ENCODE results near the gene KDM4B.

KDM4B gene

DNA sequence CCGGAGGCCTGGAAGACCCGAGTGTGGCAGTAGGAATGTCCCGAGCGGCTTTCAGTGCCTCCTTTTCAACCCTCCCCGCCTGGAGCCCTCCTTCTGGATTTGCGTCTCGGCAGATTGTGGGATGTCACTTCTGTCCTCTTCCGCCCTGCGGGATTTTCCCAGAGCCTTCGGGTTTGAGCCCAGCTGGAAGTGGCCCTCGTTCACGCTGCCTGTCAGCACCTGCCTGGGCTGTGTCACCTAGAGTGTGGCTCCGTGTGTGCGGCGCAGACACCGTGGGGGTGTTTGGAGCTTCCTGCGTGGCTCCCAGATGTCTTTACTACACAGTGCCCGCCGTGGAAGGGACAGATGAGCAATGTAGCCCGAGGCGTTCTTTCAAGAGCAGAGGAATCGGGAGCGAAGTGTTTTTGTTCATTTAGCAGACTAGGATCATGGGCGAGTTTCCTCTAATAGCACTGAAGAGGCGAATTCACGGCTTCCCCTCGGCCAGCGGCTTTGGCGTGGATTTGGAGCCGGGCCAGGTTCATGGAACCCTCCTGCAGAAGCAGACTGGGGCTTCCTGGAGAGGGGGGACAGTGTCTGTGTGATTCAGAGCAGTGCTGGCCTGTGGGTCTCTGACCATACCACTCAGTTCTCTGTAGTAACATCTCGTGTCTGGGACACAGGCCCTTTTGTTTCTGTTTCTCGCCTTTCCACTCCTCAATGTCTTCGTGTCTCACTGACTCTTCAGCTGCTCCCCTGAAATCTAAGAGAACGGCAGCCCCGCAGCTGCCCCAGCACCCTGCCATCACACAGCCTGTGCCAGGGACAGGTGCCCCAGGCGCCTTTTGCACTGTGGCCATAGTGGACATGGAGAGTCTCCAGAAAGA, 68.0 kb downstream of the KDM4B start:
- DNase-seq, result peak; percentile 73

DNA sequence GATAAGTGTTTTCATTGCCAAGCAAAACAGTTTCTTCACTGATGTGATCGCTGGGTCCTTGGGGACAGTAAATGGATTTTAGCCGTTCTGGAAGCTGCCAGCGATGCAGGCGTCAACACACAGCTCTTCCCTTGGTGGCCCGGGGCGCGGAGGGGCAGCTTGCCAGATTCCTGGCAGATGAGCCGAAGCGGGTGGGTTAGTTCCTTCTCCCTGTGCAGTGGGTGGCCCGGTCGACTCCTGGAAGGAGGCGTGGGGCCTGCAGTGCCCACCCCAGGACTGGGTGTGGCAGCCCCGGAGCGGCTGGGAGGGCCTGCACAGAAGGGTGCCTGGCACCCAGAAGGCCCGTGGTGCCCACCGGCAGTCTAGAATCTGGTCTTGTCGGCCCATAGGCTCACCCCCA, 69.0 kb downstream of the KDM4B start:
- peak; percentile 92 for DNase-seq

DNA sequence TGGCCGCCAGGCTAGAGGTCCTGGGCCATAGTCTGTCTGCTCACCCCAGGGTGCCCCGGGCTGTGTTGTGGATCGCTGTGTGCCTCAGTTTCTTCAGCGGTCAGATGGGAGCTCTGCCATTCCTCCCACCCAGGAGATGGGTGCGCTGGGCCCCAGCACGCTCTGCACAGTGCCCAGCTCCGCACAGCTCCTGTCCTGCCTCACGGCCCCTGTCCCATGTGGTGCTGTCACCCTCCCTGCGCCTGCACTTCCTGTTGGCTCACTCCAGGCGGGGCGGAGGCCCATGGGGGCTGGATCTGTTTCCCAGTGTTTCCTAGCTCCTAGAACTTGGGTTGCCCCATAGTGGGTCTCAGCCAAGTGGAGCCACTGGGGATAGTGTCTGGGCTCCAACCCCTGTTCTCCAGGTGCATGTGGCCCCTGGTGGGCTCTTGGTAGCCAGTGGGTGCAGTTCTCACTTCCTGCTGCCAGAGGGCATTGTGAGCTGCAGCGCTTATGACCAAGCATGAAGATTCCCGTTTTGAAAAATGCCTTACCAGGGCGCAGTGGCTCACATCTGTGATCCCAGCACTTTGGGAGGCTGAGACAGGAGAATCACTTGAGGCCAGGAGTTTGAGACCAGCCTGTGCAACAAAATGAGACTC, 69.8 kb downstream of the KDM4B start:
- DNase-seq, result peak; percentile 12

DNA sequence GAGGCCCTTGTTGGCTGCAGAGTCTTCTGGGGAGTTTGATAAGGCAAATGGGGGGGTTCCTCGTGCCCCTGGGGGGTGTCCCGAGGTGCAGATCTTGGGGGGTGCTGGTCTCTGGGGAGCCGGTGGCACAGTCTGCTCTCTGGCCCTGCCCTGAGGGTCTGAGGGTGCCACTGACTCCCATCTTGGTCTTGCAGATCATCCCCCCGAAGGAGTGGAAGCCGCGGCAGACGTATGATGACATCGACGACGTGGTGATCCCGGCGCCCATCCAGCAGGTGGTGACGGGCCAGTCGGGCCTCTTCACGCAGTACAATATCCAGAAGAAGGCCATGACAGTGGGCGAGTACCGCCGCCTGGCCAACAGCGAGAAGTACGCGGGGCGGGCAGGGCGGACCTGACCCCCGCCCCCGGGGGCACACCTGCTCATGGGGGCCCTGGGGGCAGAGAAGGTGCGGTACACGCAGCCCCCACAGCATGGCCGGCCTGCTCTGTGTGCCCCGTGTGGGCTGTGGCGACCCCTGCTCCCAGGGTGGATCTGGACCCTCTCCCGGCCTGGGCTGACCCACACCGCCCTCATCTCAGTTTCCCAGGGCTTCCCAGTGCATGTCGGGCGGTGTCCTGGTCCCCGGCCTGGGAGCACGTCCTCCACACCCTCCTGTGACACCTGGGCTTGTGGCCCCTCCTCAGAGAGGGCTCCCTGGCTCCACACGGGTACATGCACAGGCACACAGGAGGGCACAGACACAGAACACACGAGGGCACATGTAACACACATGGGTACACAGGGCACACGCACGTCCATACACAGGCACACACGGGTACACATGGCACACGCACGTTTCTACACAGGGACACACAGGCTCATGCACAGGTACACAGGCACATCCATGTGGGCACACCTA, 71.0 kb downstream of the KDM4B start:
- DNase-seq, result no peak

DNA sequence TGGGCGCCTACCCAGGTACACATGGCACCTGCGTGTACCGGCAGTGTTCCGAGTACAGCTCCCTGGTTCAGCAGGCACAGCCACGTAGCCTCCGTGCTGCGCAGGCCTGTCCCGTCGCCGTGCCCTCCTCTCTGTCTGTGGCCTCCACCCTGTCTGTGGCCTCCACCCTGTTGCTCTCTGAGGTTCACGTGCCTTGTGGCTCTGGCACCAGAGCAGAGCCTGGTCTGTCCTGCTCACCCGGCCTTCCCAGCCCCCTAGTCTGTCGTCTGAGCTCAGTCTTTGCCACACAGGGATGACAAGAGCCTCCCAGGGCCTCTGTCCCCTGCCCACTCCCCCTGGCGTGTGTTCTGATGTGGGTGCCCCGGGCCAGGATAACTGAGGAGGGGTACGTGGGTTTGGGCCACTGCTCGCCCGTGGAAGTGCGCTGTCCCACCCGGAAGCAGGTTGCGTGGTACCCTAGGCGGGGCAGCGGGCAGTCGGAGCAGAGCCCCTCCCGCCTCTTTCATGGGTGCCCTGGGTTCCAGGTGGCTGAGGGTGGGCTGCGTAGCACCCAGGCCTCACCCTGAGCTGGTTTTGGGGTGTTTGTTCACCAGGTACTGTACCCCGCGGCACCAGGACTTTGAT, 71.7 kb downstream of the KDM4B start:
- DNase-seq, result no peak

DNA sequence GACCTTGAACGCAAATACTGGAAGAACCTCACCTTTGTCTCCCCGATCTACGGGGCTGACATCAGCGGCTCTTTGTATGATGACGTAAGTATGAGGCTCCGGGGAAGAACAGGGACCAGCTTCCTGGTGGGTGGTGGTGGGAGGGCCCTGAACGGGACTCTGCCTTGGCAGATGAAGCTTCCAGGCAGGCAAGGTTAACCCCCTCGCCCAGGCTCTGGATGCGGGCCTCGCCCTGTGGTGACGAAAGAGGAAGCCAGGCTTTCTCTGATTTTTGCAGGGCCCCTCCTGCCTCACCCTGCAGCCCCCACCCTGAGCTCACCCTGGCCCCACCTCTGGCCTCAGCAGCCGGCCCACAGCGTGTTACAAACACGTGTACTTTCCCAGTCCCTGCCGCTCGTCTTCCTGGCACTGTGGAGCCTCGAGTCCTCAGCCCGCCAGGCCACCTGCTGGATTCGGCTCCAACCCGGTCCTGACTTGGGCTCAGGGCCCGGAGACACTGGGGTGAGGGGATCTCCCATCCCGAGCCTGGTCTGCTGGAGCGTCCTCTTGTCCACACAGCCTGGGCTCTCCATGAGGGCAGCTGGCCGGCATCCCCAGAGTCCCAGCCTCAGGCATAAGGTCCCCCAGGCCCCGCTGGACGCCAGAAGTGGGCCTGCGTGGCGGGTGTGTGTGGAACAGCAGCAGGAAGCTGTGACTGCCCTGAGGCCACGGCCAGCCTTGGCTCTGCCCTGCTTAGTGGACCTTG, 72.4 kb downstream of the KDM4B start:
- no peak for DNase-seq

DNA sequence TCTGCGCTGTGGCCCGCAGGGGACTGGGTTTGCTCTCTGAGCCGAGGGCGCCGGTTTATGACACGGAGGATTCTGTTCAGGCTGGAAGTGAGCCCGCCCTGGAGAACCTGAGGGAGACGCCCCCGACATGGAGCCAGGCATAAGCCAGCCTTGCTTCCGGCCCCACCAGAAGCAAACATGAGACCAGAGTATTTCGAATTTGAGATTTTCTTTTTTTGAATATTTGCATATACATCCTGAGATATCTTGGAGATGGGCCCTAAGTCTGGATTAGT, 72.9 kb downstream of the KDM4B start:
- no peak for DNase-seq

DNA sequence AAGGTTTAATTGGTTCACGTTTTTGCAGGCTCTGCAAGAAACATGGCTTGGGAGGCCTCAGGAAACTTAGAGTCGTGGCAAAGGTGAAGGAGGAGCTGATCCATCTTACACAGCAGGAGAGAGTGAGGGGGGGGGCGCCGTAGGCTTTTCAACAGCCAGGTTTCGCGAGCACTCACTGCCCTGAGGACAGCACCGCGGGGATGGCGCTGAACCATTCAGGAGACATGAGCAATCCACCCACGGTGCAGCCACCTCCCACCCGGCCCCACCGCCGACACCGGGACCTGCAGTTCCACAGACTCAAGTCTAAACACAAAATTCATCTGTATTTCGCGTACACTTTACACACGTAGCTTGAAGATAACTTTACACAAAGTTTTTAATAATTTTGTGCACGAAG, 73.6 kb downstream of the KDM4B start:
- no peak for DNase-seq

DNA sequence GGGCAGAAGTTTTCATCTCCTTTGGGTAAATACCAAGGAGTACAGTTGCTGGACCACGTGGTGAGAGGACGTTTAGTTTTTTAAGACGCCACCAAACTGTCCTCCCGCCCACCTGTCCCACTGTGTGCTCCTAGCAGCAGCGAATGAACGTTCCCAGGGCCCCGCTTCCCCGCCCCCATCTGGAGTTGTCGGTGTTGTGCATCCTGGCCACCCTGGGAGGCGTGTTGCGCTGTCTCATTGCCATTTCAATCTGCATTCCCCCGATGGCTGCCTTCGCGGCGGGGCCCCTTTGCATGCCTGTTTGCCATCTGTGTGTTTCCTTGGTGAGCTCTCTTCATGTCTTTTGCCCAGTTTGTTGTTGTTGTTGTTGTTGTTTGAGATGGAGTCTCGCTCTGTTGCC, 76.1 kb downstream of the KDM4B start:
- no peak for DNase-seq

DNA sequence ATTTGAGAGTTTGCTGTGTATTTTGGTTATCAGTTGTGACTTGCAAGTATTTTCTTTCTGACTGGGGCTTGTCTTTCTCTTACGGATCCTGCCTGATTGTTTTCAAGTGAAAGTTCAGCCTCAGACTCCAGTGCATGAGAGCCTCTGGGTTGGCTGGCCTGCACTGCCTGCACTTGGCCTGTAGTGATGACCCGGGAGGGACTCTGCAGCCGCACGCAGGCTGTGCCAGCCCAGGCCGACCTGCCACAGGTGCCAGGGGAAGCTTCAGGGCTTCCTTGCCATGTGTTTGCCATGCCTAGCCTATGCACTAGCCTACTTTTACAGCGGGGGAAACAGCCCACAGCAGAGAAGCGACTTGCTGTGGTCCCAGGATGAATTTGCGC, 77.0 kb downstream of the KDM4B start:
- no peak for DNase-seq

DNA sequence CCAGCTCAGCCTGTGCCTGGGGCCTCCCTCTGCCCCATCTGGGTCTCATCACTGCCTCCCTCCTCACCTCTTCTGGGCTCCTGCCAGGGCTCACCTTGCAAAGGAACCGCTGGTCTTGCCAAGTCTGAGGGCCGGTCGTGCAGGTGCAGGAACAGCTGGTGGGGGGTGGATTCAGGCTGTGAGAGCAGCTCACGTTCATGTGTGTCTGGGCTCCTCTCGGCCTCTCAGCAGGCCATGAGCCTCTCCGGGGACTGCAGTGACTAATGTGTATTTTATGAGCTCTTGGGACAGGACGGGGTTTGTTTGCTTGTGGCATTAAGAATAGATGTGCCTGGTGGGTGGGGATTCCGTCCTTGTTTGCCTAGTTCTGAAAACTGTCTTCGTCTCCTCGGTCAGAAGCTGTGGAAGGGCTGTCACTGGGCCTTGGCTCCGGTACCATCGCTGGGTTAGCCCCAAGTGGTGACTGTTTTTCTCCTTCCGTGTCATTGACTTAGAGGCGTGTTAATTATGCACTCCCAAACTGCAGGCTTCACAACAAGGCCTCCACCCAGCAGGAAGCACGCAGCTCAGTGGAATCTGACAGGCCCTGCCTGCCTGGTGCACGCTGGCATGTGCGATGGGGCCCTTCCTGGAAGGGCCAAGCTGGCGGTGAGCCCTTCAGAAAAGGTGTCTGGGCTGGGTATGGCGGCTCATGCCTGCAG, 77.6 kb downstream of the KDM4B start:
- DNase-seq, result peak; percentile 98

DNA sequence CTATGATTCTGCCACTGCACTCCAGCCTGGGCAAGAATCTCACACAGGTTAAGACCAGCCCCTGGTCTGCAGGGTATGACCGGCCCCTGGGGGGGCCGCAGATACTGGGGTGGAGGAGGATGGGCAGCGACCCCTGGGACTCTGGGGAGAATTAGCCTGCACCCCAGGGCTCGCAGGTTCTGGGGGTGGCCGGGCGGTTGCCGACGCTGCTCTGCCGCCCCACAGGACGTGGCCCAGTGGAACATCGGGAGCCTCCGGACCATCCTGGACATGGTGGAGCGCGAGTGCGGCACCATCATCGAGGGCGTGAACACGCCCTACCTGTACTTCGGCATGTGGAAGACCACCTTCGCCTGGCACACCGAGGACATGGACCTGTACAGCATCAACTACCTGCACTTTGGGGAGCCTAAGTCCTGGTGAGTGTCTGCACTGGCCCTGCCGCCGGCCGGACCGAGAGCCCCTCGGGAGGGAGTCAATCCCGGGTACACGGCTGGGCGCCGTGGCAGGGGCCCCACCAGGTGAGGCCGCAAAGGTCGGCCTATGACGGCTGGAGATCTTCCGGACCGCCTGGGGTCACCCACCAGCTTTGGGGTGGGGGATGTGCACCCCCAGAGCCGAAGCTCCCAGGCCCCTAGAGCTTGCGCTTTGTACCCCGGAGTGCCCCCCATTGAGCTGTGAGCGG, 78.5 kb downstream of the KDM4B start:
- no peak for DNase-seq

DNA sequence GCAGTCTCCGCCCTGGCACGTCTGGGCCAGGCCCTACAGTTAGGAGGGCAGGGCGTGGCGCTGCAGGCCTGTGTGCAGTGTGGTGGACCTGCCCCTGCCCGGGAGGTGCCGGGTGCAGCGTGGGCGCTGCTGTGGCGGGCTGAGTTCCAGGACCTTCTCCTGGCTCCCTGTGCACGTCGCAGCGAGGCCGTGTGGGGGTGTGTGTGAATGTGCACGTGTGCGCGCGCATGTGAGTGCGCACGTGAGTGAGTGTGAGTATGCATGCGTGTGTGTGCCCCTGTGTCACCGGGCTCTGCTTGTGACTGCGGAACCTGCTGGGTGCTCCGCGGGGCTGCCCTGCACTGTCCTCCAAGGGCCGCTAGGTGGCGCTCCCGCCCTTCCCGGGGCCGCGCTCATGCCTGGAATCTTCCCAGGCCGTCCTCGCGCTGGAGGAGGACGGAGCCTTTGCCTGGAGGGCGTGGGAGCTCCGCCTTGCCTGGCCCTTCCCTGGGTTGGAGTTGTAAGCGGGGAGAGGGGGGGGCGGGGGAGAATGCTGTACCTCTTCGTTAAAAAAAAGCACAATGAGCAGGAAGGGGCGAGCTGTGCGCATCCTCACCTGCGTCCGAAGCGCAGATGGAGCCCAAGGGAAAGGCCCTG, 79.3 kb downstream of the KDM4B start:
- DNase-seq, result peak; percentile 67

DNA sequence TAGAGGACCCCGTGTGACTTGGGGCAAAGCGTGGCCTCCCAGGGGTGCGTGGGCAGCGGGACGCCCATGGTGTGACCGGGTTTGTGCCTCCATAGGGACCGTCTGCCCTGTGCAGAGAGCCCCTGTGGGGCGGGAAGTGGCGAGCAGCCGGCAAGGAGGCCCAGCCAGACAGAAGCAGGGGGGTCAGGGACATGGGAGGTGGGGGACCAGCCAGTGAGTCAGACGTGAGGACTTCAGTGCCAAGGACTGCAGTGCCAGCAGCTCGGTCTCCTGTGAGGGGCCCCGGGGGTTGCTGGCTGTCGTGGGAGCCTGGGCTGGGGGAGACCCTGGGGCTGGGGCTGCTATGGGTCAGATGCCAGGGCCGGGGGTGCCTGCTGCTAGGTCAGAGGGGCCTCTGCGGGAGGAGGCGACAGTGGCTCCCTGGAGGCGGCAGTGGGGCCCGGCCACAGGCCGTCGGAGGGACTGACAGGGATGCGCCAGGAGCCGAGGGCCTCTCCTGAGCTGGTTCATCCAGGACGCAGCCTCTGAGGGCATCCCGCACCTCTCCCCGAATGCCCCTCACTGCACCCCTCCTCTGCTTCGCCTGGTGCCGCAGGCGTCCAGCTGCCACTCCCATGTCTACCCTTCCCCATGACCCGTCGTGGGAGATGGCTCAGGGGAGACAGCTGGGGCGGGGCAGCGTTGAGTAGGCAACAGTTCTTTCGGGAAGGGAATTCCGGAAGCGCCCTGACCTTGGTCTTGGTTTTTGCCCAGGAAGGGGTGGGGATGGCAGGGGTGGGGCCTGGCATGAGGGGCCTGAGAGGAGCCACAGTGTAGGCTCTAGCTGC, 80.0 kb downstream of the KDM4B start:
- DNase-seq, result peak; percentile 18

DNA sequence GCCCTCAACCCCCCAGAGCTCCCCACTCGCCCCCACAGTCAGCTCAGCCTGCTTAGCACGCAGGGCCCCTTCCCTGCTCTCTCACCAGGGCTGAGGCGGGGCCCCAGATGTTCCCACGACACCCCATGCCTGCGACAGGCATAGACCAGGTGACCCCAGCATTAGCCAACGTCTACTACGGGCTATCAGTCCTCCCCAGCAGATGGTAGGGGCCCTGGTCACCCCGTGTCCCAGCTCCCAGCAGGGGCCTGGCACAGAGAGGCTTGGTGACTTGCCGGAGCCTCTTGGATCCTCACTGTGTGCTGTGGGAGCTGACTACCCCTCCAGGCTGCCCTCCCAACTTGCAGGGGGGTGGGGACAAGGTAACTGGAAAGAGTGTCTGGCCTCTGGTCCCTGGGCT, 80.6 kb downstream of the KDM4B start:
- no peak for DNase-seq

DNA sequence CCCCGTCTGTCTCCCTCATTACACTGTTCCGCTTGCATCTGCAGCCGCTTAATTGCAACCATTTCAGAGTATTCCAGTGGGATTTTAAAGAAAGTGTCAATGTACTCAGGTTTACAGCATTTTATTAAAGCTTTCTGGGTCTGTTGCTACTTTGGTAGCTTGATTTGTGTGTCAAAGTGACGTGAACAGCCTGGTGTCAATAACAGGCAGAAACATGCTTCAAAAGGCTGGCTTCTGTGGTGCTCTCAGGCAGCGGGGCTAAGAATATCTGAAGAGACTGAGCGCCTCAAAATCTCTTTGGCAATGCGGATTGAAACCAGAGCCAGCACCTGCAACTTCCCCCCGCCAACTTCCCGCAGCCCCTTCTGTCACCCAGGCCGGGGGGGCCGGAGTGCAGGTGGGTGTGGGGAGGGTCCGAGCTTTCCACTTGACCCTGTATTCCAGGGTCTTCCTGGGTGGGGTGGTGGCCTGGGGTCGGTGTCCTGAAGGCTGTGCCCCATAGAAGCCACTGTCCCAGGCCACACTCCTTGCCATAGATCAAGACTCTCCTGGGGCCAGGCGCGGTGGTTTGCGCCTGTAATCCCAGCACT, 81.2 kb downstream of the KDM4B start:
- DNase-seq, result peak; percentile 40

DNA sequence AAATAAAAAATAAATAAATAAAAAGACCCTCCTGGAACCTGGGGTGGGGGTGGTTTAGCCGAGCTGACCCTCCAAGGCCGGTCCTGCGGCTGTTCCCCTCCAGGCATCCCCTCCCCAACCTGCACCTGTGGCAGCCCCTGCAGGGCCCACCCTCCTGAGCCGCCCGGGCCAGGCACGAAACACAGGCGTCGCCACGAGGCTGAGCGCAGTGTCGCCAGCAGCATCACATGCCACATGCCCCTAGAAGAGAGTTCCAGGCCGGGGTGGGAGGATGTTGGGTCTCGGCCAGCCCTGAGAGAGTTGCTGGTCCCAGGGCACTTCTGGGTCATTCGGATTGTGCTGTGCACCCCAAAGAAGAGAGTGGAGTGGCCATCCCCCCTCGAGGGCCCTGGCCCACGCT, 82.0 kb downstream of the KDM4B start:
- DNase-seq, result no peak

DNA sequence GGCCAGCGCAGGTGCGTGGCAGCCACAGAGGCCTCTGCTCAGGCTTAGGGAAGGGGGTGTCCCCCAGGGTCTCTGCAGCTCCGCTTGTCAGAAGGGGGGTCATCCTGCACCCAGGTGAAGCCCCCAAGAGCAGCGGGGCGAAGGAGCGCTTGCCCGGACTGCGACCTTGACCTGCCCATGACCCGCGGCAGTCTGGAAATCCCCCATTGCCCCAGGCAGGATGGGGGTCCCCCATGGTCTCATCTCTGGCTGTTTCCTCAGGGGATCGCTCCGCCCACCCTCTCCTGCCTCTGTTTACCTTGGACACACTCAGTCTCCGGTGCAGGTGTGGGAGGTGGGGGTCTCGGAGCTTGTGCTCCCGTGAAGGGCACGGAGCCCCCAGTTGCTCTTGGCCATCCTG, 82.7 kb downstream of the KDM4B start:
- DNase-seq, result no peak

DNA sequence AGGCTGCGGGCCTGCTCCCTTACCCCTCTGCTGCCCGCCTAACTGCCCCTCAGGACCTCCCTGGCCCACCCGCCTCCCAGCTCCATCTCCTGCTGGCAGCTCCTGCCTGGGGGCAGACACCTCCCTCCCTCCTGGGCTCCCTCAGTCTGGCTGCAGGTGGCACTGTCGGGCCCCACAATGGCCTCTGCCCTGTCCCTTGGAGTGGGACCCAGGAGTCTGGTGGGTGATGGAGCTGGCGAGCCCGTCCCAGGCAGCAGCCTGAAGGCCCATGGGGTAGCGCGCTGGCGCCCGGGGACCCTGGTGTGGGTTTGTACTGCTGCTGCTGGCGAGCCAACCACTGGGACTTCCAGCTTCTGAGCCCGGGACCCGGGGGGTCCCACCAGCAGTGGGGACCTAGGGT, 83.6 kb downstream of the KDM4B start:
- DNase-seq, result no peak
